B cell (primary cell): ENCODE measurements around the gene ARHGAP12. TPM values are rescaled to one million over a fixed set of nuclear protein-coding genes. Genes with fewer than 3 reads are reported as not detected.

Experiments
- ATAC-seq: fragments of 200-7000 bp; cut with Tn5 transposase; one replicate; pipeline ENCODE4 v1.10.0; 2021; ENCODE audit warnings: low read depth, mild to moderate bottlenecking, moderate number of reproducible peaks, moderate library complexity
- CTCF ChIA-PET: fragments of 350-600 bp; sonication (Branson Sonifier 250); formaldehyde crosslinking; loops from one replicate; lab custom pipeline; 2021; ENCODE audit warnings: antibody characterized with exemption, inconsistent platforms; lab: Charles Lee
- POLR2A ChIA-PET: fragments of 350-600 bp; sonication (Branson Sonifier 250); formaldehyde crosslinking; loops from one replicate; lab custom pipeline; 2021; ENCODE audit warnings: antibody characterized with exemption; lab: Charles Lee
- DNase-seq: peaks from one replicate; pipeline ENCODE4 v3.0.0; 2013
- H2AFZ ChIP-seq: 2 replicates; pipeline ENCODE4 v1.6.1; 2012; ENCODE audit warnings: mild to moderate bottlenecking, low read depth, low read length; ENCODE audit not compliant: insufficient read depth, poor library complexity, severe bottlenecking
- H3K27ac ChIP-seq, 2 donors: 1 replicate in 1 of 2; 2 replicates in 1 of 2; pipeline ENCODE4 v1.5.1; 2012 to 2013; ENCODE audit warnings: low read length in 2 of 2, mild to moderate bottlenecking in 2 of 2, moderate library complexity in 1 of 2
- H3K27me3 ChIP-seq, 4 experiments: fragments of 200-600 bp in 1 of 4; sonication (generic) in 1 of 4; replicated peaks in 1 of 4; 1 replicate in 2 of 4; 2 replicates in 2 of 4; pipeline versions ENCODE4 v1.6.1 to v1.7.0; 2013 to 2016; ENCODE audit warnings: low read length in 3 of 4, mild to moderate bottlenecking in 2 of 4, mixed read lengths in 1 of 4, moderate library complexity in 1 of 4; ENCODE audit not compliant: insufficient read depth in 4 of 4, control insufficient read depth in 3 of 4; ENCODE audit errors: control extremely low read depth in 1 of 4
- H3K36me3 ChIP-seq, 2 experiments: replicated peaks in 1 of 2; 1 replicate in 1 of 2; 2 replicates in 1 of 2; pipeline versions ENCODE4 v1.6.1 to v1.7.1; 2013; ENCODE audit warnings: low read length in 1 of 2; ENCODE audit not compliant: insufficient read depth in 2 of 2, control insufficient read depth in 1 of 2; ENCODE audit errors: control extremely low read depth in 1 of 2, extremely low read depth in 1 of 2
- H3K4me1 ChIP-seq, 2 donors: fragments of 200-600 bp in 1 of 2; sonication (generic) in 1 of 2; 1 replicate in 1 of 2; 2 replicates in 1 of 2; pipeline versions ENCODE4 v1.5.1 to v1.6.1; 2013 to 2017; ENCODE audit warnings: low read length in 2 of 2; ENCODE audit not compliant: control insufficient read depth in 2 of 2, insufficient read depth in 2 of 2
- H3K4me2 ChIP-seq: replicated peaks from 2 replicates; pipeline ENCODE3; 2012; ENCODE audit warnings: mild to moderate bottlenecking, low read depth, low read length; ENCODE audit not compliant: poor library complexity, severe bottlenecking
- H3K4me3 ChIP-seq, 5 experiments: fragments of 200-600 bp in 1 of 5; sonication (generic) in 1 of 5; 1 replicate in 3 of 5; 2 replicates in 2 of 5; pipeline versions ENCODE4 v1.5.1 to v1.7.0; 2011 to 2016; ENCODE audit warnings: low read length in 4 of 5, mild to moderate bottlenecking in 4 of 5, low read depth in 2 of 5, control low read depth in 1 of 5, moderate library complexity in 1 of 5; ENCODE audit not compliant: insufficient read depth in 1 of 5; ENCODE audit errors: control extremely low read depth in 1 of 5, extremely low read depth in 1 of 5
- H3K79me2 ChIP-seq: fragments of 200-600 bp; sonication (generic); one replicate; pipeline ENCODE4 v1.6.0; 2016; ENCODE audit warnings: low read length; ENCODE audit not compliant: control insufficient read depth, insufficient read depth
- H3K9ac ChIP-seq: fragments of 200-600 bp; sonication (generic); 2 replicates; pipeline ENCODE4 v1.6.1; 2017; ENCODE audit warnings: mild to moderate bottlenecking, low read length, moderate library complexity
- H3K9me3 ChIP-seq, 3 donors: one replicate each; pipeline versions ENCODE4 v1.6.1 to v1.7.1; 2013; ENCODE audit warnings: low read length in 2 of 3; ENCODE audit not compliant: control insufficient read depth in 2 of 3, insufficient read depth in 1 of 3; ENCODE audit errors: control extremely low read depth in 1 of 3
- H4K20me1 ChIP-seq: 2 replicates; pipeline ENCODE4 v1.6.0; 2012; ENCODE audit warnings: mild to moderate bottlenecking, low read length; ENCODE audit not compliant: insufficient read depth, control insufficient read depth, poor library complexity, severe bottlenecking
- H3K27ac Mint-ChIP-seq: one replicate; pipeline ENCODE4 v1.8.0; 2021; ENCODE audit warnings: mixed read lengths
- H3K27me3 Mint-ChIP-seq: one replicate; pipeline ENCODE4 v1.8.0; 2021; ENCODE audit warnings: mixed read lengths
- H3K4me1 Mint-ChIP-seq: one replicate; pipeline ENCODE4 v1.8.0; 2021; ENCODE audit warnings: mixed read lengths
- H3K4me3 Mint-ChIP-seq: one replicate; pipeline ENCODE4 v1.8.0; 2021; ENCODE audit warnings: mixed read lengths
- H3K9me3 Mint-ChIP-seq: one replicate; pipeline ENCODE4 v1.8.0; 2022; ENCODE audit warnings: mixed read lengths; ENCODE audit not compliant: insufficient read depth
- EZH2 ChIP-seq: IDR thresholded peaks from 2 replicates; pipeline ENCODE4 v1.6.1; 2012; ENCODE audit warnings: borderline replicate concordance, low read depth, mild to moderate bottlenecking, moderate library complexity, low read length; ENCODE audit not compliant: insufficient read depth, poor library complexity, severe bottlenecking
- WGBS: methylation state at CpG from one replicate; pipeline ENCODE4 v1.1.5; 2013; ENCODE audit warnings: missing lambda C conversion rate; ENCODE audit not compliant: insufficient coverage; 5-methylcytosine and 5-hydroxymethylcytosine counted together
- intact Hi-C: fragments of 100-400 bp; cut with micrococcal nuclease; formaldehyde crosslinking; loops from one replicate; pipeline ENCODE4 v1.10.0; 2022
- polyA plus RNA-seq: library from polyadenylated mRNA; depleted of rRNA; stranded (reverse); fragments of >200 nt; gene quantifications from 2 replicates; pipeline ENCODE4 v1.2.3, GENCODE V29; 2012
- total RNA-seq, 2 donors: library from RNA; stranded (reverse); fragments of 120-200 nt in 1 of 2; gene quantifications; 1 replicate in 1 of 2; 2 replicates in 1 of 2; pipeline versions ENCODE4 v1.2.3 to v1.2.4, GENCODE V29; 2013 to 2022
- TF ChIP-seq, protein P1 (sequence below): fragments of 200-600 bp; IDR thresholded peaks from one replicate; pipeline ENCODE4 v1.8.0; 2022; ENCODE audit warnings: antibody characterized with exemption, mild to moderate bottlenecking

Gene ARHGAP12
- total and polyA plus RNA-seq, 2 donors (not counting 1 experiment from before 2014, with no cell fraction given) = 12.3 to 45.3 TPM

DNA sequence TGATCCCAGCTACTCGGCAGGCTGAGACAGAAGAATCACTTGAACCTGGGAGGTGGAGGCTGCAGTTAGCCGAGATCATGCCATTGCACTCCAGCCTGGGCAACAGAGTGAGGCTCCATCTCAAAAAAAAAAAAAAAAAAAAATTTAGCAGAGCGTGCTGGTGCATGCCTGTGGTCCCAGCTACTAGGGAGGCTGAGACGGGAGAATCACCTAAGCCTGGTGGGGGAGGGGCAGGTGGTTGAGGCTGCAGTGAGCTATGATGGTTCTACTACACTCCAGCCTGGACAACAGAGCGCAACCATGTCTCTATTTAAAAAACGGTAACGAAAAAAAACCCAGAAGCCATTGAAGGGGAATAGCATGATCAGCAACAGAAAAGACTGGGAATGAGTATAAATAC is 89.9 kb downstream of the ARHGAP12 start:
- Histone ChIP-seq H3K4me1 (no peaks in the 10 kb centered on the region), H3K27ac (no peak overlapping the region), H3K79me2 (no peaks in the 10 kb centered on the region), H3K4me3 (no peak overlapping the region), H3K9ac (no peak overlapping the region), H3K4me2 (no peak overlapping the region), H3K9me3 (no peaks in the 10 kb centered on the region), H2AFZ (no peak overlapping the region), H3K27me3 (no peaks in the 10 kb centered on the region), H3K36me3 (peaks cover 0 to 4% of the 10 kb centered on the region in 2 experiments), H4K20me1 (peaks cover 4% of the 10 kb centered on the region)
- ATAC-seq (no peak), DNase-seq (no peak)
- Mint-ChIP-seq H3K4me1 (peaks cover 9% of the 10 kb centered on the region), H3K27me3 (no peaks in the 10 kb centered on the region), H3K4me3 (no peak overlapping the region), H3K27ac (no peak overlapping the region), H3K9me3 (no peaks in the 10 kb centered on the region)
- 93% methylated on average over 3 of the region's 7 CpGs for WGBS
- no peak for TF ChIP-seq EZH2
- TF ChIP-seq, protein P1, sequence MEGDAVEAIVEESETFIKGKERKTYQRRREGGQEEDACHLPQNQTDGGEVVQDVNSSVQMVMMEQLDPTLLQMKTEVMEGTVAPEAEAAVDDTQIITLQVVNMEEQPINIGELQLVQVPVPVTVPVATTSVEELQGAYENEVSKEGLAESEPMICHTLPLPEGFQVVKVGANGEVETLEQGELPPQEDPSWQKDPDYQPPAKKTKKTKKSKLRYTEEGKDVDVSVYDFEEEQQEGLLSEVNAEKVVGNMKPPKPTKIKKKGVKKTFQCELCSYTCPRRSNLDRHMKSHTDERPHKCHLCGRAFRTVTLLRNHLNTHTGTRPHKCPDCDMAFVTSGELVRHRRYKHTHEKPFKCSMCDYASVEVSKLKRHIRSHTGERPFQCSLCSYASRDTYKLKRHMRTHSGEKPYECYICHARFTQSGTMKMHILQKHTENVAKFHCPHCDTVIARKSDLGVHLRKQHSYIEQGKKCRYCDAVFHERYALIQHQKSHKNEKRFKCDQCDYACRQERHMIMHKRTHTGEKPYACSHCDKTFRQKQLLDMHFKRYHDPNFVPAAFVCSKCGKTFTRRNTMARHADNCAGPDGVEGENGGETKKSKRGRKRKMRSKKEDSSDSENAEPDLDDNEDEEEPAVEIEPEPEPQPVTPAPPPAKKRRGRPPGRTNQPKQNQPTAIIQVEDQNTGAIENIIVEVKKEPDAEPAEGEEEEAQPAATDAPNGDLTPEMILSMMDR = no peak
- intact Hi-C loops = loop anchor here (10.0 kb wide), 1 partner anchor 166 kb away; no protein-coding TSS in a partner anchor
- CTCF ChIA-PET = interaction anchor here (0.6 to 1.4 kb wide), 3 partner anchors 13 to 23 kb away, joined by 3 to 4 read pairs (median 3); no protein-coding TSS in a partner anchor
- POLR2A ChIA-PET = no interaction called here

DNA sequence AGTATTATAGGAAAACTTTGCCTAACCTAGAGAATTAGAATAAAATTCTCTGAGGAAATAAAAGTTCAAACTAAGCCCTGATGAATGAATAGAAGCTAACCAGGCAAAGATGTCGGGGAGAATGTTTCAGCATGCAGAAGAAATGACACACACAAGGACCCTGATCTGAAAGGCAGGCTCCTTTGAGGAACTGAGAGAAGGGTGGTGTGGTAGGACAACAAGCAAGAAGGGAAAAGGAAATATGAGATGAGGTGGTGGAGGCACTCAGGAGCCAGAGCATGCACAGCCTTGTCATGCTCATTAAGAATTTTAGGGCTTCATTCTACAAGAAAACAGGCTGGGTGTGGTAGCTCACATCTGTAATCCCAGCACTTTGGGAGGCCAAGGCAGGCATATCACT is 90.6 kb downstream of the ARHGAP12 start:
- ChIA-PET POLR2A (no interaction called here), CTCF (interaction anchor here (0.6 to 1.2 kb wide), 3 partner anchors 12 to 166 kb away, joined by 3 read pairs; no protein-coding TSS in a partner anchor)
- intact Hi-C loops = loop anchor here (10.0 kb wide), 1 partner anchor 167 kb away; no protein-coding TSS in a partner anchor
- no peak overlapping the region for H3K27ac Mint-ChIP-seq
- Histone ChIP-seq H3K27me3 (no peaks in the 10 kb centered on the region), H3K4me3 (no peak overlapping the region), H3K36me3 (peaks cover 0 to 4% of the 10 kb centered on the region in 2 experiments), H3K9ac (no peak overlapping the region), H3K27ac (no peak overlapping the region), H3K4me1 (no peaks in the 10 kb centered on the region), H2AFZ (no peak overlapping the region), H4K20me1 (peaks cover 4% of the 10 kb centered on the region), H3K79me2 (no peaks in the 10 kb centered on the region), H3K9me3 (no peaks in the 10 kb centered on the region), H3K4me2 (no peak overlapping the region)
- H3K4me3 Mint-ChIP-seq = no peak overlapping the region
- WGBS = no CpG with 5 or more reads among the region's 1 CpG
- peaks cover 9% of the 10 kb centered on the region for H3K4me1 Mint-ChIP-seq
- ATAC-seq = no peak
- no peak for TF ChIP-seq EZH2
- TF ChIP-seq, protein P1 = no peak
- H3K9me3 Mint-ChIP-seq = no peaks in the 10 kb centered on the region
- no peak for DNase-seq
- no peaks in the 10 kb centered on the region for H3K27me3 Mint-ChIP-seq
